Ovary (tissue), 9 donors: ENCODE data around the gene SKI. TPM values are rescaled to one million over a fixed set of nuclear protein-coding genes. Genes with fewer than 3 reads are reported as not detected.

Experiments used
- DNase-seq, 5 donors: peaks; one replicate each; pipeline ENCODE4 v3.0.0-alpha.2; 2019 to 2020
- H3K27ac ChIP-seq, 2 donors: fragments of 200-600 bp; one replicate each; pipeline versions ENCODE4 v1.5.1 to v1.8.0; 2019 to 2022
- H3K27me3 ChIP-seq: fragments of 200-600 bp; one replicate; pipeline ENCODE4 v1.8.0; 2022
- H3K36me3 ChIP-seq: fragments of 200-600 bp; sonication (generic); one replicate; pipeline ENCODE4 v1.5.1; 2019
- H3K4me1 ChIP-seq: one replicate; pipeline ENCODE4 v1.8.1; 2013; ENCODE audit warnings: mild to moderate bottlenecking, moderate library complexity; ENCODE audit not compliant: insufficient read depth
- H3K4me3 ChIP-seq: fragments of 200-600 bp; sonication (generic); one replicate; pipeline ENCODE4 v1.5.1; 2017
- H3K9me3 ChIP-seq, 2 donors: fragments of 200-600 bp in 1 of 2; sonication (generic) in 1 of 2; one replicate each; pipeline versions ENCODE4 v1.5.1 to v1.8.1; 2013 to 2019; ENCODE audit warnings: mild to moderate bottlenecking in 1 of 2, moderate library complexity in 1 of 2
- CTCF ChIP-seq, 3 donors: fragments of 450-650 bp in 2 of 3; fragments of 200-600 bp in 1 of 3; IDR thresholded peaks; one replicate each; pipeline versions ENCODE4 v1.5.1 to v1.8.0; 2016 to 2022; ENCODE audit warnings: antibody characterized with exemption in 3 of 3, mild to moderate bottlenecking in 1 of 3
- EP300 ChIP-seq: sonication (generic); formaldehyde crosslinking; IDR thresholded peaks from one replicate; pipeline ENCODE4 v1.6.1; 2017; ENCODE audit warnings: antibody characterized with exemption
- POLR2A ChIP-seq: fragments of 450-650 bp; IDR thresholded peaks from one replicate; pipeline ENCODE4 v1.6.1; 2017; ENCODE audit warnings: antibody characterized with exemption, mild to moderate bottlenecking, moderate library complexity
- WGBS, 3 donors: extraction: QIAGEN DNeasy Blood & Tissue Kit in 1 of 3; methylation state at CpG; one replicate each; pipeline versions ENCODE4 v1.1.5 to v1.1.7; 2013 to 2017; 5-methylcytosine and 5-hydroxymethylcytosine counted together
- intact Hi-C, 4 donors: fragments of 100-400 bp; cut with DNase I; formaldehyde crosslinking; loops; one replicate each; pipeline versions ENCODE4 v1.11.0 to v1.15.1; 2022 to 2023
- polyA plus RNA-seq, 2 donors: library from polyadenylated mRNA; stranded (reverse); fragments of 200-250 nt in 1 of 2; fragments of 350-450 nt in 1 of 2; fragmentation: Illumina TruSeq in 1 of 2; extraction: RNeasy Lipid Tissue Mini Kit (QIAGEN cat#74804) in 1 of 2; gene quantifications; one replicate each; pipeline ENCODE4 v1.2.3, GENCODE V29; 2013 to 2014
- total RNA-seq, 7 donors: library from RNA; depleted of rRNA in 2 of 7; stranded (reverse); fragments of >200 nt in 2 of 7; fragmentation: NEBNext Ultra II Directional in 3 of 7; extraction: Animal tissue kit (Norgen Biotek cat#: 25700) in 3 of 7; gene quantifications; one replicate each; pipeline versions ENCODE4 v1.1.0 to v1.2.4, GENCODE V29; 2016 to 2023
- donor health status: DM: no; HTN: no; CAD: no; lungs with moderate emphysema.
- donor health status: DM: no; HTN: no; CAD: no.
- donor health status: Bipolar disorder and iron deficiency.
- donor health status: DM: yes; HTN: yes; CAD: no.
- donor health status: DM: no; HTN: no; CAD: no.
- donor health status: DM: yes; HTN: yes; CAD: no.

SKI gene
- total and polyA plus RNA-seq, 9 donors: 27.8 to 109 (median 79.1) TPM

GRCh38 chr1:2291577-2291976 is 63.5 kb downstream of the SKI start:
- H3K9me3 ChIP-seq: no peaks in the 10 kb centered on the region
- no peak overlapping the region for H3K4me3 ChIP-seq
- H3K4me1 ChIP-seq: peaks cover 24% of the 10 kb centered on the region
- intact Hi-C loops: no loop called here
- H3K27me3 ChIP-seq: no peaks in the 10 kb centered on the region
- TF ChIP-seq EP300: no peak
- no peak for TF ChIP-seq POLR2A
- TF ChIP-seq CTCF (IDR thresholded peaks at IDR 0.05): no peak
- WGBS, 3 donors: 77 to 87% (median 83%) methylated on average over 5 of the region's 5 CpGs
- peak overlapping the region in 1 of 2 donors; percentile 37 for H3K27ac ChIP-seq
- H3K36me3 ChIP-seq: no peaks in the 10 kb centered on the region
- DNase-seq: no peak

- Histone ChIP-seq H3K4me1 (peaks cover 27% of the 10 kb centered on the region), H3K9me3 (no peaks in the 10 kb centered on the region), H3K27me3 (no peaks in the 10 kb centered on the region), H3K4me3 (no peak overlapping the region), H3K27ac (no peak overlapping the region), H3K36me3 (no peaks in the 10 kb centered on the region)
- no peak for TF ChIP-seq POLR2A
- TF ChIP-seq EP300: no peak
- no peak for TF ChIP-seq CTCF (IDR thresholded peaks at IDR 0.05)
- intact Hi-C loops: no loop called here
- DNase-seq: no peak
- 89 to 95% (median 93%) methylated on average over 30 of the region's 30 CpGs for whole genome bisulfite sequencing, 3 donors
These were observed 64.8 kb downstream of the SKI start for GRCh38 chr1:2292725-2293450.

- 70 to 74% (median 73%) methylated on average over 23 of the region's 23 CpGs for WGBS, 3 donors
- H3K4me1 ChIP-seq: peaks cover 31% of the 10 kb centered on the region
- intact Hi-C loops: no loop called here
- H3K27me3 ChIP-seq: no peaks in the 10 kb centered on the region
- TF ChIP-seq CTCF (IDR thresholded peaks at IDR 0.05) (no peak), EP300 (no peak), POLR2A (no peak)
- no peaks in the 10 kb centered on the region for H3K9me3 ChIP-seq
- no peaks in the 10 kb centered on the region for H3K36me3 ChIP-seq
- no peak for DNase-seq
- no peak overlapping the region for H3K4me3 ChIP-seq
- no peak overlapping the region for H3K27ac ChIP-seq
These were observed 66.1 kb downstream of the SKI start for GRCh38 chr1:2294033-2294724.

GRCh38 chr1:2294725-2295078 is 66.6 kb downstream of the SKI start:
- Histone ChIP-seq H3K4me3 (no peak overlapping the region), H3K27ac (no peak overlapping the region), H3K4me1 (peaks cover 28% of the 10 kb centered on the region), H3K27me3 (no peaks in the 10 kb centered on the region), H3K9me3 (no peaks in the 10 kb centered on the region), H3K36me3 (no peaks in the 10 kb centered on the region)
- 84 to 93% (median 91%) methylated on average over 5 of the region's 5 CpGs for WGBS, 3 donors
- intact Hi-C loops: loop anchor here in 1 of 4 donors (5.0 kb wide), 1 partner anchor 57 kb away; no protein-coding TSS in a partner anchor
- no peak for TF ChIP-seq POLR2A
- TF ChIP-seq CTCF (IDR thresholded peaks at IDR 0.05): no peak
- TF ChIP-seq EP300: no peak
- DNase-seq: no peak
